CD14-positive monocyte (primary cell): ENCODE data around the gene CDH23. TPM values are rescaled to one million over a fixed set of nuclear protein-coding genes. Genes with fewer than 3 reads are reported as not detected.
A peak's percentile ranks its signal among the peaks of the same experiment; 100 is the strongest.

Experiments
- DNase-seq, 3 donors: peaks; one replicate each; pipeline ENCODE4 v3.0.0-alpha.2; 2011 to 2022
- H2AFZ ChIP-seq: 2 replicates; pipeline ENCODE4 v1.6.0; 2012; ENCODE audit warnings: mild to moderate bottlenecking, low read depth, low read length, inconsistent platforms; ENCODE audit not compliant: insufficient read depth, poor library complexity, severe bottlenecking
- H3K27ac ChIP-seq, 2 donors: 1 replicate in 1 of 2; 2 replicates in 1 of 2; pipeline ENCODE4 v1.5.1; 2012 to 2013; ENCODE audit warnings: low read length in 2 of 2, control low read depth in 1 of 2, inconsistent platforms in 1 of 2, low read depth in 1 of 2, mild to moderate bottlenecking in 1 of 2
- H3K27me3 ChIP-seq, 2 donors: one replicate each; pipeline versions ENCODE4 v1.6.0 to v1.6.1; 2011 to 2013; ENCODE audit warnings: low read length in 2 of 2; ENCODE audit not compliant: control insufficient read depth in 2 of 2, insufficient read depth in 2 of 2
- H3K36me3 ChIP-seq, 2 donors: replicated peaks in 1 of 2; 1 replicate in 1 of 2; 2 replicates in 1 of 2; pipeline versions ENCODE4 v1.5.1 to v1.6.1; 2012 to 2013; ENCODE audit warnings: low read length in 2 of 2, control low read depth in 1 of 2, inconsistent platforms in 1 of 2, mild to moderate bottlenecking in 1 of 2; ENCODE audit not compliant: insufficient read depth in 2 of 2, control insufficient read depth in 1 of 2
- H3K4me1 ChIP-seq, 2 donors: 1 replicate in 1 of 2; 2 replicates in 1 of 2; pipeline versions ENCODE4 v1.5.1 to v1.6.1; 2012 to 2013; ENCODE audit warnings: low read length in 2 of 2, control low read depth in 1 of 2, inconsistent platforms in 1 of 2, mild to moderate bottlenecking in 1 of 2, moderate library complexity in 1 of 2; ENCODE audit not compliant: insufficient read depth in 2 of 2, control insufficient read depth in 1 of 2
- H3K4me2 ChIP-seq: replicated peaks from 2 replicates; pipeline ENCODE3; 2012; ENCODE audit warnings: low read length, moderate library complexity, mild to moderate bottlenecking; ENCODE audit not compliant: poor library complexity, severe bottlenecking; ENCODE audit errors: extremely low read depth
- H3K4me3 ChIP-seq, 3 experiments: fragments of 200-600 bp in 1 of 3; sonication (generic) in 1 of 3; replicated peaks in 1 of 3; 1 replicate in 2 of 3; 2 replicates in 1 of 3; pipeline ENCODE4 v1.5.1; 2011 to 2013; ENCODE audit warnings: low read length in 3 of 3, mild to moderate bottlenecking in 3 of 3, control low read depth in 2 of 3, low read depth in 2 of 3, inconsistent platforms in 1 of 3, moderate library complexity in 1 of 3
- H3K79me2 ChIP-seq: 2 replicates; pipeline ENCODE4 v1.6.0; 2012; ENCODE audit warnings: mild to moderate bottlenecking, control low read depth, inconsistent platforms, low read length, moderate library complexity; ENCODE audit not compliant: insufficient read depth
- H3K9ac ChIP-seq: 2 replicates; pipeline ENCODE4 v1.6.0; 2017; ENCODE audit warnings: low read length, mild to moderate bottlenecking; ENCODE audit not compliant: insufficient read depth, poor library complexity, severe bottlenecking
- H3K9me3 ChIP-seq, 2 donors: replicated peaks in 1 of 2; 1 replicate in 1 of 2; 2 replicates in 1 of 2; pipeline versions ENCODE4 v1.5.1 to v1.6.1; 2012 to 2013; ENCODE audit warnings: low read length in 2 of 2, control low read depth in 1 of 2; ENCODE audit not compliant: control insufficient read depth in 1 of 2, insufficient read depth in 1 of 2
- H4K20me1 ChIP-seq: 2 replicates; pipeline ENCODE4 v1.6.0; 2012; ENCODE audit warnings: mild to moderate bottlenecking, low read length, control low read depth, moderate library complexity; ENCODE audit not compliant: insufficient read depth
- H3K27ac Mint-ChIP-seq, 7 donors: one replicate each; pipeline ENCODE4 v1.8.0; 2020; ENCODE audit warnings: mild to moderate bottlenecking in 7 of 7, mixed read lengths in 7 of 7, moderate library complexity in 6 of 7, inconsistent platforms in 2 of 7
- H3K27me3 Mint-ChIP-seq, 3 donors: one replicate each; pipeline ENCODE4 v1.8.0; 2021 to 2022; ENCODE audit warnings: low read depth in 3 of 3, mild to moderate bottlenecking in 3 of 3, mixed read lengths in 3 of 3, moderate library complexity in 3 of 3, inconsistent platforms in 1 of 3
- H3K36me3 Mint-ChIP-seq, 2 donors: one replicate each; pipeline ENCODE4 v1.8.0; 2020; ENCODE audit warnings: mixed read lengths in 2 of 2, inconsistent platforms in 1 of 2, mild to moderate bottlenecking in 1 of 2
- H3K4me1 Mint-ChIP-seq: one replicate; pipeline ENCODE4 v1.8.0; 2020; ENCODE audit warnings: mild to moderate bottlenecking, mixed read lengths
- H3K4me3 Mint-ChIP-seq, 2 donors: one replicate each; pipeline ENCODE4 v1.8.0; 2020; ENCODE audit warnings: mild to moderate bottlenecking in 2 of 2, mixed read lengths in 2 of 2, moderate library complexity in 1 of 2
- H3K9me3 Mint-ChIP-seq, 7 donors: one replicate each; pipeline ENCODE4 v1.8.0; 2020 to 2022; ENCODE audit warnings: mixed read lengths in 7 of 7, mild to moderate bottlenecking in 6 of 7, moderate library complexity in 6 of 7, inconsistent platforms in 2 of 7
- CTCF ChIP-seq: fragments of 200-600 bp; IDR thresholded peaks from one replicate; pipeline ENCODE4 v1.8.0; 2022; ENCODE audit warnings: antibody characterized with exemption, mild to moderate bottlenecking
- WGBS: methylation state at CpG from one replicate; pipeline ENCODE4 v1.1.5; 2013; ENCODE audit warnings: missing lambda C conversion rate; ENCODE audit not compliant: insufficient coverage; 5-methylcytosine and 5-hydroxymethylcytosine counted together
- intact Hi-C, 2 donors: fragments of 100-400 bp; cut with micrococcal nuclease; formaldehyde crosslinking; loops; one replicate each; pipeline versions ENCODE4 v1.15.0 to v1.15.1; 2023
- polyA plus RNA-seq, 3 donors: library from polyadenylated mRNA; depleted of rRNA in 1 of 3; unstranded in 2 of 3; stranded (reverse) in 1 of 3; fragments of 300-500 nt in 2 of 3; fragments of >200 nt in 1 of 3; fragmentation: Illumina TruSeq in 2 of 3; gene quantifications; 1 replicate in 2 of 3; 2 replicates in 1 of 3; pipeline ENCODE4 v1.2.3, GENCODE V29; 2012 to 2021

Gene CDH23
- polyA plus RNA-seq, 3 donors, result 8.2 to 36.2 (median 10.5) TPM

DNA sequence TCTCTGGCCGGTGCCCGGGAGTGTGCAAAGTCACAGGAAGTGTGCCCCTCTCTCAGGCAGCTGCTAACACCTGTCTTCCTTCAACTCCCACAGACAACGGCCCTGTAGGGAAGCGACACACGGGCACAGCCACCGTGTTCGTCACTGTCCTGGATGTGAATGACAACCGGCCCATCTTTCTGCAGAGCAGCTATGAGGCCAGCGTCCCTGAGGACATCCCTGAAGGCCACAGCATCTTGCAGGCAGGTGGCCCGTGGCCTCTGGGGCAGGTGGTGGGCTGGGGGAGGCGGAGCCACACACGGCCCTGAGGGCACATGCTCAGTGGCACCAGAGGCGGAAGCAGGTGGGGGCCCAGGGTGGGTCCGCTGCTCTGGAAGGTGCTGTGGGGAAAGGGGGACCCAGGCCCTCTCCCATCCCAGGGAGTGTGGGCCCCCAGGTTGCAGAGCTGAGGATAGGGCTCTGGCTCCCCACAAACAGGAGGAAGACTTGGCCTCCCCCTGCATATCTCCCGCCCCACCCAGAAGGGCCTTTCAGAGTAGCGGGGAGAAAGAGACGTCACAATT, 315.9 kb downstream of the CDH23 start:
- peak overlapping the region; percentile 84 for H3K27ac ChIP-seq
- peaks cover 23% of the 10 kb centered on the region for H4K20me1 ChIP-seq
- no peaks in the 10 kb centered on the region for H3K9me3 ChIP-seq
- no peaks in the 10 kb centered on the region for H3K27me3 ChIP-seq
- peak overlapping the region; percentile 38 for H2AFZ ChIP-seq
- intact Hi-C loops, result loop anchor here in 1 of 2 donors (5.0 kb wide), 1 partner anchor 395 kb away; the partner anchor contains the start of gene SLC29A3
- H3K36me3 Mint-ChIP-seq, result peaks cover 27 to 32% of the 10 kb centered on the region in 2 donors
- H3K4me3 ChIP-seq, result peak overlapping the region in 1 of 3 experiments; percentile 89
- 32% methylated on average over 11 of the region's 17 CpGs for WGBS
- TF ChIP-seq CTCF, result no peak
- H3K9ac ChIP-seq, result peak overlapping the region; percentile 76
- H3K4me3 Mint-ChIP-seq, result peak overlapping the region; percentile 95 to 98
- H3K4me1 ChIP-seq, result peaks cover 94 to 97% of the 10 kb centered on the region in 2 donors
- peak in 1 of 3 donors; percentile 29 for DNase-seq
- H3K27ac Mint-ChIP-seq, result peak overlapping the region; percentile 90 to 97 (median 96)
- peaks cover 50% of the 10 kb centered on the region for H3K79me2 ChIP-seq
- H3K27me3 Mint-ChIP-seq, result peaks cover 0 to 1% (median 0%) of the 10 kb centered on the region in 3 donors
- H3K9me3 Mint-ChIP-seq, result no peaks in the 10 kb centered on the region
- H3K4me1 Mint-ChIP-seq, result peaks cover 96% of the 10 kb centered on the region
- peaks cover 7 to 14% of the 10 kb centered on the region in 2 donors for H3K36me3 ChIP-seq
- H3K4me2 ChIP-seq, result peak overlapping the region; percentile 96

- Mint-ChIP-seq H3K4me3 (peak overlapping the region; percentile 95 to 98), H3K9me3 (no peaks in the 10 kb centered on the region), H3K36me3 (peaks cover 29 to 39% of the 10 kb centered on the region in 2 donors), H3K27ac (peak overlapping the region; percentile 90 to 97 (median 96)), H3K4me1 (peaks cover 96% of the 10 kb centered on the region), H3K27me3 (peaks cover 0 to 1% (median 0%) of the 10 kb centered on the region in 3 donors)
- Histone ChIP-seq H4K20me1 (peaks cover 30% of the 10 kb centered on the region), H3K27me3 (no peaks in the 10 kb centered on the region), H3K36me3 (peaks cover 7 to 21% of the 10 kb centered on the region in 2 donors), H3K79me2 (peaks cover 57% of the 10 kb centered on the region), H3K9ac (peak overlapping the region; percentile 76), H3K4me1 (peaks cover 93 to 97% of the 10 kb centered on the region in 2 donors), H3K4me3 (peak overlapping the region; percentile 64 to 89 (median 75)), H2AFZ (peak overlapping the region; percentile 38), H3K4me2 (peak overlapping the region; percentile 96), H3K27ac (peak overlapping the region; percentile 84), H3K9me3 (no peaks in the 10 kb centered on the region)
- no peak for TF ChIP-seq CTCF
- 14% methylated on average over 6 of the region's 12 CpGs for WGBS
- intact Hi-C loops, result loop anchor here in 1 of 2 donors (5.0 kb wide), 1 partner anchor 396 kb away; the partner anchor contains the start of gene SLC29A3
- peak; percentile 49 to 79 (median 63) for DNase-seq
These were observed 316.7 kb downstream of the CDH23 start for GRCh38 chr10:71713135-71714030.
